Cardiac fibroblast (primary cell): Measurements from ENCODE around the gene FGF14.

Source experiments
- DNase-seq, 2 donors: peaks; one replicate each; pipeline versions ENCODE4 v3.0.0 to v3.0.0-alpha.2; 2010; ENCODE audit warnings: low read depth in 2 of 2
- H3K4me3 ChIP-seq, 2 donors: replicated peaks in 1 of 2; 1 replicate in 1 of 2; 2 replicates in 1 of 2; pipeline ENCODE4 v1.5.1; 2011; ENCODE audit warnings: low read depth in 2 of 2, low read length in 2 of 2, mild to moderate bottlenecking in 2 of 2, moderate library complexity in 1 of 2
- CTCF ChIP-seq: IDR thresholded peaks from one replicate; pipeline ENCODE4 v1.5.1; 2011; ENCODE audit warnings: low read depth, mild to moderate bottlenecking, low read length, inconsistent platforms

Gene FGF14

GRCh38 chr13:102326381-102327118 lies 75.3 kb downstream of the FGF14 start:
- no peak for DNase-seq
- no peak overlapping the region for H3K4me3 ChIP-seq
- TF ChIP-seq CTCF = no peak

DNA sequence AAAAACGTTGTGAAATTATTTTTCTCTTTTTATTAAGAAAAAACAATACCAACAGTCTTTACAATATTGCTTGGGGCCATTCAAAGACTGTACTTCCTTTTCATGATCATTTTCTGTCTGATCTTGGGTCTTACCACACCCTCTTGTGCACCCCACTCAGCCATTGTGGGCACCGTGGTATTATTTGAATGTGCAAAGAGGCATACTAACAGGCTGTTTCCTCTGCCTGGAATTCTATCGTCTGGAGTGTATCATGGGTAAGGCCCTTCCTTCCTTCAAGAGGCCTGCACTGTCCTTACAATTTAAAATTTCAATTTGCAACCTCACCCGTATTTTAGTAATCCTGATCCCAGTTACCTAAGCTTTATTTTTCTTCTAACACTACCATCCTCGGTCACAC lies 76.5 kb downstream of the FGF14 start:
- DNase-seq = no peak
- no peak for TF ChIP-seq CTCF
- H3K4me3 ChIP-seq = no peak overlapping the region

GRCh38 chr13:102323505-102323904 lies 78.3 kb downstream of the FGF14 start:
- no peak for DNase-seq
- TF ChIP-seq CTCF = no peak
- no peak overlapping the region for H3K4me3 ChIP-seq

DNA sequence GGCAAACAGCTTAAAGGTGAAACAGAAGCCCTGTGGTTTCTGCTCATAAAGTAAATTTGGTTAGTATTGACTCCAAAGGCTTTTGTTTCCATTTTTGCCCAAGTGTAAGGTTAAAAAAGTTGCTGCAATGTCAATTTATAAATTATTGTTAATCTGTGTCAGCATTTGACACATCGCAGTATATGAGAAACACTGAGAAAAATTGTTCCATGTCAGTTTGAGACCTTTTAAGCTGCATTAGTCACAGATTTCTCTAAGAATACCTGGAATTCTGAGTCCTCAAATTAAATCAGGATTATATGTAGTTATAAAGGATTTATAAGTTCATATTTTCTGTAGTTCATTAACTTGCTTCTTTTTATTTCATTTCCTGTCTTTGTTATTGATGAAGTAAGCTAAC lies 78.8 kb downstream of the FGF14 start:
- no peak for TF ChIP-seq CTCF
- no peak for DNase-seq
- H3K4me3 ChIP-seq = no peak overlapping the region

GRCh38 chr13:102322211-102322610 lies 79.6 kb downstream of the FGF14 start:
- no peak for TF ChIP-seq CTCF

GRCh38 chr13:102318233-102318632 lies 83.6 kb downstream of the FGF14 start:
- DNase-seq = no peak
- H3K4me3 ChIP-seq = no peak overlapping the region
- TF ChIP-seq CTCF = no peak

More at GRCh38 chr13:102322211-102322610, 79.6 kb downstream of the FGF14 start:
- H3K4me3 ChIP-seq = no peak overlapping the region
- no peak for DNase-seq

- TF ChIP-seq CTCF = no peak
- peak; percentile 38 to 81 for DNase-seq
- H3K4me3 ChIP-seq = no peak overlapping the region
Measured at GRCh38 chr13:102317593-102317992, 84.3 kb downstream of the FGF14 start.
